ENCODE results near the gene ZNF382. TPM values are rescaled to one million over a fixed set of nuclear protein-coding genes. Genes with fewer than 3 reads are reported as not detected.
A peak's percentile ranks its signal among the peaks of the same experiment; 100 is the strongest.
"Not testable (repeated sequence)": the region's sequence is repeated elsewhere in the genome, so short reads cannot be mapped to it uniquely, and the experiment has no call there.

ZNF382 gene
- total RNA-seq (2014; rRNA removed; shearing (Covaris generic)) = 5.1 and 10.0 TPM in 2 replicates

DNA sequence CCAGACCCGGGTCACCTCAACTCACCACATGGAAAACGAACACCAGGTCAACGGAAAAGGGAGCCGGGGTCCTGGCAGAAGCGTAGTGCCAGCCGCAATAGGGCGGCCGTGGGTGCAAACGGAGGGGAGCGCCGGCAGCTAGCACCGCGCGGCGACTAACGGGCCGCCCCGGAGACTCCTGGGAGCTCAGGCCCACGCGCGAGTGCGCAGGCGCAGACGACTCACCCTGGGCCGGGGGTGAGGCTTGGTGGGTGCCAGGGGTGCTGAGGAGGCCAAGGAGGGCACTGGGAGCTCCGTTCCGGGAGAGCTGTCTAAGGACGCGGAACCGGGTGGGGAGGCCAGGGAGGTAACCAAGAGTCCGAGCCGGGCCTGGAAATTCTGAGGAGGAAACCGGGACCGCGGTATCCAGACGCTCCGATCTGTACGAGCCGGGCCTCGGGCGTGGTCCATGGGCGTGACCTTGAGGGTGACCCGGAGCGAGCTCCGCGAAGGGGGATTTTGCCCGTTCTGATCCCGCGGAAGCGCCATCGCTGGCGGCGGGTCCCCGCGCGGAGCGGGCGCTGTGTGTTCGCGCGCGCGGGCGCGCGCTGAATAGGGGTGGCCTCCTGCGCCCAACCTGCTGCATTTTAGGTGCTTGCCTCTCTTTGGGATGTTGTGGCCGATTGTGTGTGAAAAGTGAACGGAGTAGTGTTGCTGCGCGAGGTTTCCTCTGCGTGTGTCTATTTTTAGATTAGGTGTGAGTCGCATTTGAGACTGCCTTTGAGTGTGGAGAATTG, at the start of gene ZNF382:
ZNF382 (plus strand) TSS at position 213 of the 776 bp plus-strand sequence. CDS start 4,602 bp downstream, outside the sequence.
- no peak for DNase-seq (ENCODE audit: low spot score)

DNA sequence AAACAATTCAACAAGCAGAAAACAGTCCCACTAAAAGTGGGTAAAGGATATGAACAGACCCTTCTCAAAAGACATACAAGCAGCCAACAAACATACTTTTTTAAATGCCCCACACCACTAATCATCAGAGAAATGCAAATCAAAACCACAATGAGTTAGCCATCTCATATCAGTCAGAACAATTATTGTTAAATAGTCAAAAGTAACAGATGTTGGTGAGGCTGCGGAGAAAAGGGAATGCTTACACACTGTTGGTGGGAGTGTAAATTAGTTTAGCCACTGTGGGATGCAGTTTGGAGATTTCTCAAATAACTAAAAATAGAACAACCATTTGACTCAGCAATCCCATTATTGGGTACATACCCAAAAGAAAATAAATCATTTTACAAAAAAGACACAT, 40.7 kb upstream of the ZNF382 start:
- DNase-seq (ENCODE audit: low spot score) = no peak

DNA sequence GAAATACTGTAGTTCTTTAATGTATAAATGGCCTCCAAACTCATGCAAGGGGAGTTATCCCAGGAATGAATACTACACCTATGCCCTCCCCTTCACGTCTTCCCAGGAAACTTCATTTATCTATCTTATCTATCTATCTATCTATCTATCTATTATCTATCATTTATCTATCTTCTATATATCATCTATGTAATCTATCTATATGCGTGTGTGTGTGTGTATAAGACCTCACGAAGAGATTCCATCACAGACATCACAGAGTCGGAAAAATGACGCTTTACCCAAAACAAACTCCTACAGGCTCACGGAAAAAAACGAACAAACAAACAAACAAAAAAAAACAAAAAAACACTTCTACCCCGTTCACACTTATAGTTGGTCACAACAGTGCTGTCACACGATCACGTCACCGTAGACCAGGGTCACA, 32.5 kb upstream of the ZNF382 start:
- DNase-seq (ENCODE audit: low spot score) = no peak

DNA sequence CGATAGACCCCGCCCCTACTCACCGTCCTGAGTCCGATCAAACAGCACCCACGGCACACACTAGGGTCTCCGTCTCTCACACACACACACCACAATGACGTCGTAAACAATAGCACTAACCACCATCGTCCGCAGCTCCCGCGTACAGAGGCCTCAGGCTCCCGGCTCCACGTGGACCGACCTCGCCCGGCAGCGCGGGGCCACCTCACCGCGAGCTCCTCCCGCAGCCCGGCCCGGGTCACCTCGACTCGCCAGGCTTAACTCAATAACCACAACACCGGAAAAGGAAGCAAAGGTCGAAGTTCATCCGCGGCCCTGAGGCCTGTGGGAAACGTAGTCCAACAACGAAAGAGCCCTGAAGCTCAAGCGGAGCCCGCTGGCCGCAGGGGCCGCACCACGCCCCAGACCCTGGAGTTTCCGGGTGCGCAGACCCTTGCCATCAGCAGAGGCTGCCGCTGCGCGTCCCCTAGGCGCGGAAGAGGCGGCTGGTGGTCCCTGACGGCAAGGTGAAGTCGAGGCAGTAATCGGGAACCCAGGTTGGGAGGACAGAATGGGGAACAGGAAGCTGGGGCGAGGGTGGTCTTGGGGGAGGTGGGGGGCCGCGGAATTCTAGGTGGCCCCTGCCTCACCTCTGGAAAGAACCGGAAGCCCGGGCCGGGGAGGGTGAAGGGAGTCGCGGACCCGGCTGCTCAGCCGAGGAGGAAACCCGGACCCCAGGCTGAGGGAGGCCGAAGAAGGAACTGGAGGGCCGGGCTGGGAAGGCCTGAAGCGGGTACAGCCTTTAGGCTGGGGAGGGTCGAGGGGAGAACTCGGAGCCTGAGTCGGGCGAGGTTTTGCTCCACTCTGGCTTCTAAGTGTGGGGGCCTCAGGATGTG, 31.9 kb upstream of the ZNF382 start, which contains the start of gene ZNF529:
ZNF529 (minus strand) TSS at position 273 of the 875 bp plus-strand sequence. CDS start 946 bp downstream, outside the sequence.
- DNase-seq (ENCODE audit: low spot score) = peak; percentile 88

DNA sequence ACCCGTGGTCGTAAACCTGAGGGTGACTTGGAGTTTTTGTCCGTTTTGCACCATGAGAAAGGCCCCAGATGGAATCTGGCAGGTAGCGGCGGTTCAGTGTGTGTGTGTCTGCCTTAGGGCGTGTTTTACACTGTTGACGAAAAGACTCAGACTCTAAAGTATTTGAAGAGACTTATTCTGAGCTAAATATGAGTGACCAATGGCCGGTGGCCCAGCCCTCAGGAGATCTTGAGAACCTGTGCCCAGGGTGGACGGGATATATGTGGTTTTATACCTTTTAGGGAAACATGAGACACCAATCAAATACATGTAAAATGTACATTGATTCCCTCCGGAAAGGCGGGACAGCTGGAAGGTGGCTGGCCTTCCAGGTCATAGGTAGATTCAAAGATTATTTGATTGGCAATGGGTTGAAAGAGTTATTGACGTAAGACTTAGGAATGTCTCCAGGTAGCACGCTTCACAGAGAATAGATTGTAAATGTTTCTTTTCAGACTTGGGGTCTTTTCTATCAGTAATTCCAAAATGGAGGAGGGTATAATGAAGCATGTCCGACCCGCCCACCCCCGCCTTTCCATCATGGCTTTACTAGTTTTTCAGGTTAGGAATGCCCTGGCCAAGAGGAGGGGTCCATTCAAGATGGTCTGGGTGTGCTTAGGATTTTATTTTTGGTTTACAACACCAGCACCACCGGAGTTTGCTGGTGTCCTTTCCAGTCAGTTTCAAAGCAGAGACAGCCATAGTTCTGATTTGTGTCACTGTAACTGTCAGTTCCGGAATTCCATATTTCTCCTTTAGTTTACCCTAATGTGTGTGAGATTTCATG, 31.0 kb upstream of the ZNF382 start:
- no peak for DNase-seq (ENCODE audit: low spot score)

DNA sequence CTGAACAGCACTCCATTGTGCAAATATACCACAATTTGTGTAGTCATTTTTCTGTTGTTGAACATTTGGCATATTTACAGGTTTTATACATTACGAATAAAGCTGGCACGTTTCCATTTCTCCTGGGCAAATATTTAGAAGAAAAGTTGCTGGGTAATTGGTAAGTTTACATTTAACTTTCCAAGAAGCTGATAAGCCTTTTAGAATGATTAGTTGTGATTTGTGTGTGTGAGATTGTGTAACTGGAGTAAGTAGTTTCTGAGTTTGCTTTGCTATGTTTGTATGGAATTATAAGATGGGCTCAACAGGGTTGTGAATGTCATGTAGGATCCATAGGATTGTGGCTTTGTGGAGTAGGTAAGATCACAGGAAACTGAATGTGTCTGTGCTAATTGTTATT, 30.4 kb upstream of the ZNF382 start:
- no peak for DNase-seq (ENCODE audit: low spot score)

DNA sequence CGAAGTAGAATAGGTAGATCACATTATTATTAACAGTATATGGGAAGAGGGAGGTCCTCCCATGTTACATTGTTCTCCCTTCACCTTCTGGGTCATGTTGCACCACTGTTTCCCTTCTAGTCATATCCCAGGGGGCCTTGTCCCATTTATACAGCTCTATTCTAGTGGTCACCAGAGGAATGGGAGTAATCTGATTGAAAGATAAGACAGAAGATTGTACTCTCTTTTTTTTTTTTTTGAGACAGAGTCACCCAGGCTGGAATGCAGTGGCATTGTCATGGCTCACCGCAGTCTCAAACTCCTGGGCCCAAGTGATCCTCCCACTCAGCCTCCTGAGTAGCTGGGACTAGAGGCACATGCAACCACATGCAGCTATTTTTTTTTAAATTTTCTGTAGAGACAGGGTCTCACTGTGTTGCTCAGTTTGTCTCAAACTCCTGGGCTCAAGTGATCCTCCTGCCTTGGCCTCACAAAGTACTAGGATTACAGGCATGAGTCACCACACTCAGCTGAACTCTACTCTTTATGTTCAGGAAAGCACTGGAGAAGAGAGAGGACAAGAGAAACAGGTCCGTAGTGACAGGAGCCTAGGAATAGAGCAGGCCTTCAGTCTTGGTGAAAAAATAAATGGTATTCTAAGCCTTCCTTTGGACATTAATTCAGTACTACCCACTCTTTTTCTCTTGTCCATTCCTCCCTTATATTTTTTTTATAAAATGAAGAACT, 27.7 kb upstream of the ZNF382 start:
- DNase-seq (ENCODE audit: low spot score) = no peak

DNA sequence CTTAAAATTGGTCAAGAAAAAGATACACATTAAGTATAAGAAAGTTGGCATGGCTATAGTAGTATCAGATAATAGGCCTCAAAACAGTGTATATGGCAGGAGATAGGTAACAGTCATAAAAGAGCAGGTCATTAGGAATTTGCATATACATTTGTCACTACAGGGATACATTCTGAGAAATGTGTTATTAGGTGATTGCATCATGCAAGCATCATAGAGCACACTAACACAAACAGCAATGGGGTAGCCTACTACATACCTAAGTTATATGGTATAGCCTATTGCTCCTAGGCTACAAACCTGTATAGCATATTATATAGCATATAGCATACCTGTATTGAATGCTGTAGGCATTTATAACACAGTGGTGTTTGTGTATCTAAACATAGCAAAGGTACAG, 25.9 kb upstream of the ZNF382 start:
- no peak for DNase-seq (ENCODE audit: low spot score)

DNA sequence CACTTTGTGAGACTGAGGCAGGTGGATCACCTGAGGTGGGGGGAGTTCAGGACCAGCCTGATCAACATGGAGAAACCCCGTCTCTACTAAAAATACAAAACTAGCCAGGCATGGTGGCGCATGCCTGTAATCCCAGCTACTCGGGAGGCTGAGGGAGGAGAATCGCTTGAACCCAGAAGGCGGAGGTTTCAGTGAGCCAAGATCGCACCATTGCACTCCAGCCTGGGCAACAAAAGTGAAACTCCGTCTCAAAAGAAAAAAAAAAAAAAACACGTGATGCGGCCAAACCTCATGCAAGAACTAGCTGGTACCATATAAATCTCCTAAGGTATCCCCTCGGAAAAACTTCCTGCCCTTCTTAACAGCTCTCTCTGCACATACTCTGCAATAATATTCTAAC, 2.4 kb upstream of the ZNF382 start:
- not testable (repeated sequence) for DNase-seq (ENCODE audit: low spot score)

DNA sequence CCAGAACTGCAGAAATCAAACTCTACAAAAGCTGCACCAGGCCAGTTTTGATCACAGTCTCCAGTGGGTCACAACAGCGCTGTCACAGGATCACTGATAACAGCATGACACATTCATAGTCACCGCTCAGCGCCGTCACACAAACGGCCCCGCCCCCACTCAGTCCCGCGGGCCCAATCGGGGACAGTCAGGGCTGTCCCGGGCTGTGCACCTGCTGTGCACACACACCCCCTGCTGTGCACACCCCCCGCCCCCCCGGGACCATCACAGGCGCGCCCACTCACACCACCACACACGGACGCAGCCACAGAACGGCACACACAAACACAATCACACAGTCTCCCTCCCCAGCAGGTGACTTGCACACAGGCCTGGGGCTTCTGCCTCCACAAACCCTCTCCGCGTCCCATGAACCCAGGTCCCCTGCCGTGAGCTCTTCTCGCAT, 435 bp upstream of the ZNF382 start:
- peak; percentile 32 for DNase-seq (ENCODE audit: low spot score)

DNA sequence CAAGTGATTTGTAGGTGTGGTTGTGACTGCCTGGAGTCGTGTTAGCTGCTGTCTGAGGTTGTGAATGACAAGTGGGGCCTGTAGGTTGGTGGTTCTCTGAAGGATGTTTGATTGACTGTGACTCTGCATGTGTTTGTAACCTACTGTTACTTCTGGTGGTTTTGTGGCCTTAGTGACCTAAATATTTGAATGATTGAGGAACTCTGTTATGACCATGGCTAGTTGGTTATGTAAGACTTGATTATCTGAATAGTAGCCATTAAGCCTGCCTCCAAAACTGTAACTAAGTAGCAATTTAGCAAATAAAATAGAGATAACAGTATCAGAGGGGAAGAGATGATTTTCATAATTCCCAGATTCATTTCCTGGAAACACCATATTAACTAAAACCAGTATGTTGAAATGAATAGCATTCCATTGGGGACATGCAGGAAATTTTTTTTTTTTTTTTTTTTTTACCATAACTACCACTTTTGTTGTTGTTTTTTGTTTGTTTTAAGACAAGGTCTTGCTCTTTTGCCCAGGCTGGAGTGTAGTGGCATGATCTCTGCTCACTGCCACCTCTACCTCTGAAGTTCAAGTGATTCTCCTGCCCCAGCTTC, 865 bp downstream of the ZNF382 start:
- DNase-seq (ENCODE audit: low spot score) = no peak

DNA sequence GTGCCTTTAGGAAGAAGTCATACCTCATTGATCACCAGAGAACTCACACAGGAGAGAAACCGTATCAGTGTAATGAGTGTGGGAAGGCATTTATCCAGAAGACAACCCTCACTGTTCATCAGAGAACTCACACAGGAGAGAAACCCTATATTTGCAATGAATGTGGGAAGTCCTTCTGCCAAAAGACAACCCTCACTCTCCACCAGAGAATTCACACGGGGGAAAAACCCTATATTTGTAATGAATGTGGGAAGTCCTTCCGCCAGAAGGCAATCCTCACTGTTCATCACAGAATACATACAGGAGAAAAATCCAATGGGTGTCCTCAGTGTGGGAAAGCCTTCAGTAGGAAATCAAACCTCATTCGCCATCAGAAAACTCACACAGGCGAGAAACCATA, 21.9 kb downstream of the ZNF382 start:
- no peak for DNase-seq (ENCODE audit: low spot score)

DNA sequence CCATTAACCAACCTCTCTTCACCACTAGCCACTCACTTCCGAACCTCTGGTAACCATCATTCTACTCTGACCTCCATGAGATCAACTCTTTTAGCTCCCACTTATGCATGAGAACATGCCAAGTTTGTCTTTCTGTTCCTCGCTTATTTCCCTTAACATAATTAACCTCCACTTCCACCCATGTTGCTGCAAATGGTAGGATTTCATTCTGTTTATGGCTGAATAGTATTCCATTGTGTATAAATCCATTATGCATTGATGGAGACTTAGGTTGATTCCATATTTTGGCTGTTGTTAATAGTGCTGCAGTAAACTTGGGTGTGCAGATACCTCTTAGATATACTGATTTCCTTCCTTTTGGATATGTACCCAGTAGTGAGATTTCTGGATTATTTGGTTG, 30.2 kb downstream of the ZNF382 start:
- no peak for DNase-seq (ENCODE audit: low spot score)

DNA sequence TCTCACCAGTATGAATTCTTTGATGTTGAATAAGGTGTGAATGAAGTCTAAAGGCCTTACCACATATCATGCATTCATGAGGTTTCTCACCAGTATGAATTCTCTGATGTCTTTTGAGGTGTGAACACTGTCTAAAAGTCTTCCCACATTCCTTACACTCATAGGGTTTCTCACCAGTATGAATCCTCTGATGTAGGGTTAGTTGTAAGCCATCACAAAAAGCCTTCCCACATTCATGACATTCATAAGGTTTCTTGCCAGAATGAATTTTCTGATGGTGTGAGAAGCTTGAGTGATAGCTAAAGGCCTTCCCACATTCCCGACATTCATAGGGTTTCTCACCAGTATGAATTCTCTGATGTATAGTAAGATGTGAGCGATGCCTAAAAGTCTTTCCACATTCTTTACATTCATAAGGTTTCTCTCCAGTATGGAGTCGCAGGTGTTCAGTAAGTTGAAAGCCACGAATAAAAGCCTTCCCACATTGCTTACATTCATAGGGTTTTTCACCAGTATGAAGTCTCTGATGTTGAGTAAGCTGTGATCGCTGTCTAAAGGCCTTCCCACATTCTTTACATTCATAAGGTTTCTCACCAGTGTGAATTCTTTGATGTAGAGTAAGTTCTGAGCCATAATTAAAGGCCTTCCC, 33.9 kb downstream of the ZNF382 start:
- DNase-seq (ENCODE audit: low spot score) = no peak

DNA sequence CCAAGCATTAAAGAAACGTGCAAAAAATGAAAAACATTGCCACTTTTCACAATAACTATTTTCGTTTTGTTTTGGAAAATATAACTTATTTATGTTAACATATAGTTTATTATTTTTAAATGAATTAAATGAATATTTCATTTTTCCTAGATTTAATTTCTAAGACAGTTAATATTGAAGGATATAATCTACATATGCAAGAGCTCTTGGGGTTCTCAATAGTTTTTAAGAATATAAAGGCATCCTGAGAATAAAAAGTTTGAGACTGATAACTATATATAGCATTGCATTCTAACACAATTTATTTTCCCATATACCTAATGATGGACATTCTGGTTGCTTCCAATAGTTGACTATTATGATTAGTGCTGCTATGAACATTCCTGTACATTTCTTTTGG, 41.6 kb downstream of the ZNF382 start:
- DNase-seq (ENCODE audit: low spot score) = no peak

DNA sequence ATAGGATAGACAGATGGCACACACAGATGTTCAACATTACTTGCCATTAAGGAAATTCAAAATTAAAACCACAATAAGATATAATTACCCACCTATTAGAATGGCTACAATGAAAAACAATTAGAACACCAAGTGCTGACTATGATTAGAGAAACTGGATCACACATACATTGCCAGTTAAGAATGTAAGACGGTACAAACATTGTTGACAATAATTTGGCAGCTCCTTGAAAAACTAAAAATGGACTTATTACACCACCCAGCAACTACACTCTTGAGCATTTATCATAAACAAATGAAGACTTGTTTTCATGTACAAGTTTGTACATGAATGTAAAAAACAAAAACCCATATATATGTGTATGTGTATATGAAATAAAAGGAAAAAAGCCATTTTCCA, 47.8 kb downstream of the ZNF382 start:
- DNase-seq (ENCODE audit: low spot score) = no peak

DNA sequence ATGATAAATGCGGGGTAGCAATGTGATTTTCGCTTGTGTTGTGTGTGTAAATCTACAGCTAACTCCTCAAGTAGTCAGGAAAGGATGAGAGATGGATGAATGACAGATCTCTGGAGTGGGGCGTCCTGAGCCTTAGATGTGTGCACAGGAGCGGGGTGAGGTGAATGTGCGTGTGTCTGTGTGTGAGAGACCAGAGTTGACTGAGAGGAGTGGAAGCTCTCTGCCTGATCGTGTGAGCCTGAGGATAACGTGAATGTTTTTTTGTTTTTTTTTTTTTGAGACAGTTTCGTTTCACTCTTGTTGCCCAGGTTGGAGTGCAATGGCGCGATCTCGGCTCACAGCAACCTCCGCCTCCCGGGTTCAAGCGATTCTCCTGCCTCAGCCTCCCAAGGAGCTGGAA, 60.7 kb downstream of the ZNF382 start:
- no peak for DNase-seq (ENCODE audit: low spot score)

DNA sequence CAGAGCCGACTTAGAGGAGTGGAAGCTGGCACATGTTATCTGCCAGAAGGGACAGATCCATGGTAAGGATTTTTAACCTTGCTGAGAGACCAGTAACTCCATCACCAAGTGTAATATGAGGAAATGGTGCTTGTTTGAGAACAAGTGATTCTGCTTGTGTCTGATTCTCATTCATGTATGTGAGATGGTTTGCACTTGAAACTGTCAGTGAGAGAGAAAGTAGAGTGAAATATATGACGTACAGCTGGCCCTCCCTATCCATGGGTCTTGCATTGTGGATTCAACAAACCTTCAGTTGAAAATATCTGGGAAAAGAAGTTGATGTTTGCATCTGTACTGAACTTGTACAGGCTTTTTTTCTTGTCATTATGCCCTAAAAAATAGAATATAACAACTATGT, 63.5 kb downstream of the ZNF382 start:
- DNase-seq (ENCODE audit: low spot score) = no peak

DNA sequence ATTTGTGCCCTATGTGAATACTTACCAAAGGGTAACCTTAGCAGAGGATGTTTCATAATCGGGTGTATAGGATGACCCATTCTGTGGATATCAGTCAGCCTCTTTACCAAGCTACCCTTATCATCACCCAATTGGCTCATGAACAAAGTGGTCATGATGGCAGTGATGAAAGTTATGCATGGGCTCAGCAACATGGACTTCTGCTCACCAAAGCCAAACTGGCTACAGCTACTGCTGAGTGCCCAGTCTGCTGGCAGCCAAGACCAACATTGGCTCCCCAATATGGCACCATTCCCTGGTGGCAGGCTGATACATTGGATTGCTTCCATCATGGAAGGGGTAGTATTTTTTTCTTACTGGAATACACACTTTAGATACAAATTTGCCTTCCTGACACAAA, 67.3 kb downstream of the ZNF382 start:
- DNase-seq (ENCODE audit: low spot score) = no peak

DNA sequence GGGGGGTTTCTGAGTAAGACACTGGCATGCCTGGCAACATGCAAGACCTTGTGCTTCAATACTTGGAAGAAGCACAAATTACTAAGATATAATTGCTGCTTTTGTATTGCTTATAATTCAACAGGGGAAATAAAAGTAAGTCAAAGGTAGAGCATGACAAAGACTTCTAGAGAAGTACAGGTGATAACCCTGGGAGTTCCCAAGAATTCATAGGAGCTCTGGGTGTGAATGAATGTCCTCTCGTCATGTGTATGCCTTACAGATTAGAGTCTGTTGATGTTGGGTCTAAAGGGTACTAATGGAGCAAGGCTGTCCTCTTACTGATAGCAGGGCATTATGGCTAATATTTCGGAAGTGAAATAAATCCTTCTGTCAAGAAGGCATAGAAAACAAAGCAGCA, 69.1 kb downstream of the ZNF382 start:
- no peak for DNase-seq (ENCODE audit: low spot score)

Measured in A172 (cell line).